ENCODE data around the gene PANK3.
"Not testable (repeated sequence)": the region's sequence is repeated elsewhere in the genome, so short reads cannot be mapped to it uniquely, and the experiment has no call there.

PANK3 gene

GRCh38 chr5:168549554-168549953, 29.6 kb downstream of the PANK3 start:
- no peak for DNase-seq

GRCh38 chr5:168537176-168537575, 42.0 kb downstream of the PANK3 start:
- no peak for DNase-seq

- DNase-seq, result not testable (repeated sequence)
These were observed 44.8 kb downstream of the PANK3 start for GRCh38 chr5:168534351-168534750.

GRCh38 chr5:168531987-168532864, 46.9 kb downstream of the PANK3 start:
- DNase-seq, result no peak

- no peak for DNase-seq
These were observed 48.0 kb downstream of the PANK3 start for GRCh38 chr5:168531191-168531590.

GRCh38 chr5:168530621-168531150, 48.5 kb downstream of the PANK3 start:
- DNase-seq, result no peak

- DNase-seq, result no peak
These were observed 49.6 kb downstream of the PANK3 start for GRCh38 chr5:168529374-168530234.

- DNase-seq, result no peak
These were observed 50.4 kb downstream of the PANK3 start, which contains the start of gene FBLL1 for GRCh38 chr5:168528521-168529373. TSS of gene FBLL1 (plus strand) at chr5:168529305. CDS start at chr5:168529505, 200 bp downstream.

- DNase-seq, result no peak
These were observed 51.3 kb downstream of the PANK3 start for GRCh38 chr5:168527756-168528295.

GRCh38 chr5:168525856-168526255, 53.3 kb downstream of the PANK3 start:
- DNase-seq, result no peak

GRCh38 chr5:168513861-168514428, 65.2 kb downstream of the PANK3 start:
- DNase-seq, result no peak

- DNase-seq, result no peak
These were observed 76.5 kb downstream of the PANK3 start for GRCh38 chr5:168502563-168503237.

Data from activated gamma-delta T cell treated with Interleukin-2 at 50 U/mL for 16 hours (primary cell).